GM15510 (cell line): Measurements from ENCODE around the gene CD81.

Experiments used
- POLR2A ChIP-seq: IDR thresholded peaks from 3 replicates; pipeline ENCODE4 v1.6.1; 2011; ENCODE audit warnings: borderline replicate concordance; ENCODE audit not compliant: insufficient read length; ENCODE audit errors: extremely low read depth

The CD81 gene

GRCh38 chr11:2402106-2402505 is 25.0 kb downstream of the CD81 start:
- TF ChIP-seq POLR2A: no peak

GRCh38 chr11:2402890-2403645 is 26.0 kb downstream of the CD81 start:
- TF ChIP-seq POLR2A: no peak

GRCh38 chr11:2404735-2405196 is 27.7 kb downstream of the CD81 start:
- TF ChIP-seq POLR2A: no peak

GRCh38 chr11:2406451-2406850 is 29.3 kb downstream of the CD81 start:
- no peak for TF ChIP-seq POLR2A

GRCh38 chr11:2406878-2407410 is 29.8 kb downstream of the CD81 start:
- TF ChIP-seq POLR2A: no peak

GRCh38 chr11:2408671-2409070 is 31.6 kb downstream of the CD81 start:
- no peak for TF ChIP-seq POLR2A

- TF ChIP-seq POLR2A: no peak
These were observed 32.0 kb downstream of the CD81 start for GRCh38 chr11:2409126-2409525.

- no peak for TF ChIP-seq POLR2A
These were observed 32.7 kb downstream of the CD81 start for GRCh38 chr11:2409611-2410468.

GRCh38 chr11:2410616-2411015 is 33.5 kb downstream of the CD81 start:
- no peak for TF ChIP-seq POLR2A

GRCh38 chr11:2411446-2412305 is 34.6 kb downstream of the CD81 start:
- TF ChIP-seq POLR2A: no peak

- TF ChIP-seq POLR2A: no peak
These were observed 35.2 kb downstream of the CD81 start for GRCh38 chr11:2412323-2412722.

- no peak for TF ChIP-seq POLR2A
These were observed 36.9 kb downstream of the CD81 start for GRCh38 chr11:2413742-2414579.

GRCh38 chr11:2414616-2415015 is 37.5 kb downstream of the CD81 start:
- TF ChIP-seq POLR2A: no peak

GRCh38 chr11:2415171-2415570 is 38.1 kb downstream of the CD81 start:
- TF ChIP-seq POLR2A: no peak
